Stomach (tissue), 4 donors: Measurements from ENCODE around the gene ELAC2.

ENCODE experiments used
- EP300 ChIP-seq: sonication (generic); formaldehyde crosslinking; IDR thresholded peaks from one replicate; pipeline ENCODE4 v1.6.1; 2017; ENCODE audit warnings: antibody characterized with exemption
- POLR2A ChIP-seq, 4 donors: fragments of 450-650 bp; IDR thresholded peaks; one replicate each; pipeline ENCODE4 v1.6.1; 2016; ENCODE audit warnings: antibody characterized with exemption in 4 of 4, control low read depth in 2 of 4, mild to moderate bottlenecking in 1 of 4, moderate library complexity in 1 of 4
- TF ChIP-seq, protein P1 (sequence below), 7 experiments: fragments of 450-650 bp in 4 of 7; fragments of 200-600 bp in 3 of 7; sonication (generic) in 3 of 7; IDR thresholded peaks; one replicate each; pipeline ENCODE4 v1.5.1; 2016 to 2019; ENCODE audit warnings: antibody characterized with exemption in 7 of 7, control low read depth in 2 of 7, mild to moderate bottlenecking in 1 of 7

- TF ChIP-seq, protein P1, sequence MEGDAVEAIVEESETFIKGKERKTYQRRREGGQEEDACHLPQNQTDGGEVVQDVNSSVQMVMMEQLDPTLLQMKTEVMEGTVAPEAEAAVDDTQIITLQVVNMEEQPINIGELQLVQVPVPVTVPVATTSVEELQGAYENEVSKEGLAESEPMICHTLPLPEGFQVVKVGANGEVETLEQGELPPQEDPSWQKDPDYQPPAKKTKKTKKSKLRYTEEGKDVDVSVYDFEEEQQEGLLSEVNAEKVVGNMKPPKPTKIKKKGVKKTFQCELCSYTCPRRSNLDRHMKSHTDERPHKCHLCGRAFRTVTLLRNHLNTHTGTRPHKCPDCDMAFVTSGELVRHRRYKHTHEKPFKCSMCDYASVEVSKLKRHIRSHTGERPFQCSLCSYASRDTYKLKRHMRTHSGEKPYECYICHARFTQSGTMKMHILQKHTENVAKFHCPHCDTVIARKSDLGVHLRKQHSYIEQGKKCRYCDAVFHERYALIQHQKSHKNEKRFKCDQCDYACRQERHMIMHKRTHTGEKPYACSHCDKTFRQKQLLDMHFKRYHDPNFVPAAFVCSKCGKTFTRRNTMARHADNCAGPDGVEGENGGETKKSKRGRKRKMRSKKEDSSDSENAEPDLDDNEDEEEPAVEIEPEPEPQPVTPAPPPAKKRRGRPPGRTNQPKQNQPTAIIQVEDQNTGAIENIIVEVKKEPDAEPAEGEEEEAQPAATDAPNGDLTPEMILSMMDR (IDR thresholded peaks at IDR 0.05) = no peak
- no peak for TF ChIP-seq POLR2A (IDR thresholded peaks at IDR 0.05)
- TF ChIP-seq EP300 = no peak
These were observed 12.3 kb downstream of the ELAC2 start for GRCh38 chr17:13005530-13005929.
